ENCODE measurements around the gene DTYMK. TPM values are rescaled to one million over a fixed set of nuclear protein-coding genes. Genes with fewer than 3 reads are reported as not detected.

Gene DTYMK
- total RNA-seq, 1 experiment from 2014 or later = 155 TPM

- Histone ChIP-seq H4K20me1 (ENCODE audit: low read length) (0 out of 2 replicates have a peak, but pooled peaks cover 8% of the 10 kb centered on the region), H3K79me2 (ENCODE audit: low read length) (peaks cover 96% of the 10 kb centered on the region), H3K9me3 (ENCODE audit: low read length) (no peaks in the 10 kb centered on the region), H3K9ac (ENCODE audit: low read length) (no peak overlapping the region), H3K4me3 (ENCODE audit: low read length) (no peak overlapping the region), H3K27ac (ENCODE audit: low read length) (no peak overlapping the region), H3F3A (ENCODE audit: low read length, unreplicated experiment) (no peaks in the 10 kb centered on the region), H3K27me3 (ENCODE audit: low read length) (no peaks in the 10 kb centered on the region), H3K4me1 (ENCODE audit: insufficient read depth, low read length) (no peaks in the 10 kb centered on the region), H3K4me2 (ENCODE audit: low read length) (no peak overlapping the region), H3K36me3 (ENCODE audit: low read depth, low read length) (peaks cover 12% of the 10 kb centered on the region; the same call in 1 of the 2 replicates), H2AFZ (ENCODE audit: low read length) (no peak overlapping the region), H3K9me2 (replicated peaks; ENCODE audit: low read length) (no peaks in the 10 kb centered on the region)
- no peak for TF ChIP-seq CTCF (conservative IDR thresholded peaks at IDR 0.05; ENCODE audit: low read depth, low read length)
- TF ChIP-seq EZH2phosphoT487 (IDR thresholded peaks at IDR 0.05; ENCODE audit: borderline replicate concordance, low read length) = no peak
- TF ChIP-seq EZH2 (IDR thresholded peaks at IDR 0.05; ENCODE audit: low read length, unreplicated experiment) = no peak
- ATAC-seq = no peak; the same call in 1 of the 2 replicates
- no TSS peak for BruUV-seq (replicated peaks)
- ChIA-PET POLR2A (ENCODE audit: unreplicated experiment) (interaction anchor here (0.7 kb wide), 1 partner anchor 8 kb away, joined by 18 read pairs; no protein-coding TSS in a partner anchor), CTCF (no interaction called here)
- intact Hi-C loops (cut with micrococcal nuclease) = no loop called here
- no peak for DNase-seq
These were observed 56.7 kb downstream of the DTYMK start for GRCh38 chr2:241629762-241630435.

GRCh38 chr2:241627675-241628074 is 58.9 kb downstream of the DTYMK start:
- no peaks in the 10 kb centered on the region for H3K9me3 ChIP-seq (ENCODE audit: low read length)
- POLR2A ChIA-PET (ENCODE audit: unreplicated experiment) = no interaction called here
- TF ChIP-seq EZH2 (IDR thresholded peaks at IDR 0.05; ENCODE audit: low read length, unreplicated experiment) (no peak), CTCF (conservative IDR thresholded peaks at IDR 0.05; ENCODE audit: low read depth, low read length) (no peak), EZH2phosphoT487 (IDR thresholded peaks at IDR 0.05; ENCODE audit: borderline replicate concordance, low read length) (no peak)
- no peak overlapping the region for H3K4me3 ChIP-seq (ENCODE audit: low read length)
- H3K4me1 ChIP-seq (ENCODE audit: insufficient read depth, low read length) = no peaks in the 10 kb centered on the region
- peaks cover 94% of the 10 kb centered on the region for H3K79me2 ChIP-seq (ENCODE audit: low read length)
- intact Hi-C loops (cut with micrococcal nuclease) = no loop called here
- H3K9me2 ChIP-seq (replicated peaks; ENCODE audit: low read length) = no peaks in the 10 kb centered on the region
- no peaks in the 10 kb centered on the region for H3F3A ChIP-seq (ENCODE audit: low read length, unreplicated experiment)
- no peak overlapping the region for H3K4me2 ChIP-seq (ENCODE audit: low read length)
- BruUV-seq (replicated peaks) = no TSS peak
- no peak for ATAC-seq
- no peak overlapping the region for H3K27ac ChIP-seq (ENCODE audit: low read length)
- DNase-seq = no peak
- H4K20me1 ChIP-seq (ENCODE audit: low read length) = no peaks in the 10 kb centered on the region
- no peak overlapping the region for H3K9ac ChIP-seq (ENCODE audit: low read length)
- no peak overlapping the region for H2AFZ ChIP-seq (ENCODE audit: low read length)
- CTCF ChIA-PET = no interaction called here
- peaks cover 5% of the 10 kb centered on the region; the same call in 1 of the 2 replicates for H3K36me3 ChIP-seq (ENCODE audit: low read depth, low read length)
- no peaks in the 10 kb centered on the region for H3K27me3 ChIP-seq (ENCODE audit: low read length)

Other genes with a start within 250 kb of the DTYMK start
- gene STK25, start 178.2 kb downstream of the DTYMK start, total RNA-seq (2014; rRNA removed) = 198 and 245 TPM in 2 replicates
- gene BOK, start 128.1 kb downstream of the DTYMK start, total RNA-seq (2014; rRNA removed) = 30.2 and 39.3 TPM in 2 replicates
- 75.1 and 102 TPM in 2 replicates for gene THAP4, start 49.7 kb downstream of the DTYMK start, total RNA-seq (2014; rRNA removed)
- 83.0 and 88.6 TPM in 2 replicates for gene ATG4B, start 49.1 kb downstream of the DTYMK start, total RNA-seq (2014; rRNA removed)
- gene ING5, start 15.2 kb upstream of the DTYMK start, total RNA-seq (2014; rRNA removed) = 30.2 and 32.1 TPM in 2 replicates
- gene D2HGDH, start 47.8 kb upstream of the DTYMK start, total RNA-seq (2014; rRNA removed) = 28.5 and 51.2 TPM in 2 replicates
- gene GAL3ST2, start 90.0 kb upstream of the DTYMK start, total RNA-seq (2014; rRNA removed) = not detected in 2 replicates
- not detected in 2 replicates for gene NEU4, start 122.4 kb upstream of the DTYMK start, total RNA-seq (2014; rRNA removed)
- not detected in 2 replicates for gene PDCD1, start 172.1 kb upstream of the DTYMK start, total RNA-seq (2014; rRNA removed)
- gene RTP5, start 182.9 kb upstream of the DTYMK start, total RNA-seq (2014; rRNA removed) = not detected in 2 replicates

All from PC-3 (cell line).